MM.1S (cell line): ENCODE results near the gene ABHD1.

ENCODE experiments used
- DNase-seq: peaks from one replicate; pipeline ENCODE4 v3.0.0-alpha.2; 2015
- H2AFZ ChIP-seq: fragments of 300-600 bp; sonication (generic); 2 replicates; pipeline ENCODE4 v1.6.0; 2016; ENCODE audit warnings: antibody characterized with exemption, low read length
- H3F3A ChIP-seq: fragments of 300-600 bp; sonication (generic); 2 replicates; pipeline ENCODE4 v1.6.1; 2016; ENCODE audit warnings: mild to moderate bottlenecking, antibody characterized with exemption, low read length, moderate library complexity, mixed read lengths; ENCODE audit not compliant: insufficient read depth
- H3K27ac ChIP-seq: fragments of 300-600 bp; sonication (generic); 2 replicates; pipeline ENCODE4 v1.5.1; 2016; ENCODE audit warnings: mild to moderate bottlenecking, low read length
- H3K27me3 ChIP-seq: fragments of 300-600 bp; sonication (generic); replicated peaks from 2 replicates; pipeline ENCODE4 v1.6.0; 2016; ENCODE audit warnings: low read length; ENCODE audit not compliant: insufficient read depth
- H3K36me3 ChIP-seq: fragments of 300-600 bp; sonication (generic); replicated peaks from 2 replicates; pipeline ENCODE4 v1.6.1; 2016; ENCODE audit warnings: mild to moderate bottlenecking, low read length, mixed read lengths; ENCODE audit not compliant: insufficient read depth
- H3K4me1 ChIP-seq: fragments of 300-600 bp; sonication (generic); 2 replicates; pipeline ENCODE4 v1.6.1; 2016; ENCODE audit warnings: low read length, mixed read lengths
- H3K4me2 ChIP-seq: fragments of 300-600 bp; sonication (generic); 2 replicates; pipeline ENCODE4 v1.6.0; 2016; ENCODE audit warnings: low read depth, low read length
- H3K4me3 ChIP-seq: fragments of 300-600 bp; sonication (generic); 2 replicates; pipeline ENCODE4 v1.5.1; 2016; ENCODE audit warnings: low read length, mixed read lengths
- H3K79me2 ChIP-seq: fragments of 300-600 bp; sonication (generic); 2 replicates; pipeline ENCODE4 v1.6.1; 2016; ENCODE audit warnings: mixed run types, low read length, mixed read lengths
- H3K9ac ChIP-seq: fragments of 300-600 bp; sonication (generic); 2 replicates; pipeline ENCODE4 v1.6.1; 2016; ENCODE audit warnings: low read length, mixed read lengths
- H3K9me2 ChIP-seq: fragments of 300-600 bp; sonication (generic); replicated peaks from 2 replicates; pipeline ENCODE4 v1.6.1; 2016; ENCODE audit warnings: mild to moderate bottlenecking, low read length, mixed read lengths; ENCODE audit not compliant: insufficient read depth
- H3K9me3 ChIP-seq: fragments of 300-600 bp; sonication (generic); replicated peaks from 2 replicates; pipeline ENCODE4 v1.6.1; 2016; ENCODE audit warnings: mild to moderate bottlenecking, low read length, mixed read lengths; ENCODE audit not compliant: insufficient read depth
- H4K20me1 ChIP-seq: fragments of 300-600 bp; sonication (generic); 2 replicates; pipeline ENCODE4 v1.6.1; 2016; ENCODE audit warnings: mild to moderate bottlenecking, low read length, moderate library complexity, mixed read lengths; ENCODE audit not compliant: insufficient read depth
- CTCF ChIP-seq: fragments of 300-600 bp; sonication (generic); IDR thresholded peaks from 2 replicates; pipeline ENCODE4 v1.5.1; 2016; ENCODE audit warnings: antibody characterized with exemption, low read length, mixed read lengths
- EZH2 ChIP-seq: fragments of 300-600 bp; sonication (generic); optimal IDR thresholded peaks from 2 replicates; pipeline ENCODE3; 2017; ENCODE audit warnings: low read depth, mild to moderate bottlenecking, antibody characterized with exemption, low read length, mixed read lengths
- EZH2phosphoT487 ChIP-seq: fragments of 300-600 bp; sonication (generic); IDR thresholded peaks from 2 replicates; pipeline ENCODE4 v1.6.1; 2018; ENCODE audit warnings: antibody characterized with exemption, low read length

ABHD1 gene

GRCh38 chr2:27148801-27149439 is 25.3 kb downstream of the ABHD1 start, which contains the start of gene TCF23:
Gene TCF23, plus strand, starts transcription at chr2:27149004. Its CDS starts 130 bp downstream, at chr2:27149134.
- peaks cover 22% of the 10 kb centered on the region for H3F3A ChIP-seq
- H3K4me3 ChIP-seq = no peak within 1 kb of the TSS
- H4K20me1 ChIP-seq = no peaks in the 10 kb centered on the region
- DNase-seq = no peak
- TF ChIP-seq CTCF (no peak), EZH2 (no peak), EZH2phosphoT487 (no peak)
- no peak within 1 kb of the TSS for H3K4me2 ChIP-seq
- no peak within 1 kb of the TSS for H3K27ac ChIP-seq
- H3K9ac ChIP-seq = no peak within 1 kb of the TSS
- H2AFZ ChIP-seq = no peak within 1 kb of the TSS
- no peaks in the 10 kb centered on the region for H3K36me3 ChIP-seq
- no peaks in the 10 kb centered on the region for H3K9me3 ChIP-seq
- peaks cover 20% of the 10 kb centered on the region for H3K4me1 ChIP-seq
- H3K9me2 ChIP-seq = no peaks in the 10 kb centered on the region
- no peaks in the 10 kb centered on the region for H3K27me3 ChIP-seq
- no peaks in the 10 kb centered on the region for H3K79me2 ChIP-seq

GRCh38 chr2:27149570-27150405 is 26.2 kb downstream of the ABHD1 start:
- H3K27ac ChIP-seq = no peak overlapping the region
- no peak for DNase-seq
- H3K9me3 ChIP-seq = no peaks in the 10 kb centered on the region
- no peak overlapping the region for H3K9ac ChIP-seq
- H3K79me2 ChIP-seq = no peaks in the 10 kb centered on the region
- H2AFZ ChIP-seq = no peak overlapping the region
- no peaks in the 10 kb centered on the region for H3K36me3 ChIP-seq
- no peak overlapping the region for H3K4me2 ChIP-seq
- H3K4me1 ChIP-seq = peaks cover 29% of the 10 kb centered on the region
- no peaks in the 10 kb centered on the region for H4K20me1 ChIP-seq
- H3K4me3 ChIP-seq = no peak overlapping the region
- H3K9me2 ChIP-seq = no peaks in the 10 kb centered on the region
- TF ChIP-seq CTCF (no peak), EZH2phosphoT487 (no peak), EZH2 (no peak)
- H3F3A ChIP-seq = peaks cover 22% of the 10 kb centered on the region
- H3K27me3 ChIP-seq = no peaks in the 10 kb centered on the region

- no peaks in the 10 kb centered on the region for H3K36me3 ChIP-seq
- H3K9ac ChIP-seq = no peak overlapping the region
These were observed 27.1 kb downstream of the ABHD1 start for GRCh38 chr2:27150639-27151230.

More at GRCh38 chr2:27150639-27151230, 27.1 kb downstream of the ABHD1 start:
- Histone ChIP-seq H2AFZ (no peak overlapping the region), H3K9me2 (no peaks in the 10 kb centered on the region), H3K4me1 (peaks cover 30% of the 10 kb centered on the region), H3F3A (peaks cover 22% of the 10 kb centered on the region), H3K27ac (no peak overlapping the region), H3K4me2 (no peak overlapping the region), H3K9me3 (no peaks in the 10 kb centered on the region), H3K4me3 (no peak overlapping the region), H3K27me3 (no peaks in the 10 kb centered on the region), H4K20me1 (no peaks in the 10 kb centered on the region), H3K79me2 (no peaks in the 10 kb centered on the region)
- DNase-seq = no peak
- TF ChIP-seq CTCF = no peak
- TF ChIP-seq EZH2phosphoT487 = no peak
- TF ChIP-seq EZH2 = no peak
